ENCODE data around the gene LCTL. TPM values are rescaled to one million over a fixed set of nuclear protein-coding genes. Genes with fewer than 3 reads are reported as not detected.

Gene LCTL, protein sequence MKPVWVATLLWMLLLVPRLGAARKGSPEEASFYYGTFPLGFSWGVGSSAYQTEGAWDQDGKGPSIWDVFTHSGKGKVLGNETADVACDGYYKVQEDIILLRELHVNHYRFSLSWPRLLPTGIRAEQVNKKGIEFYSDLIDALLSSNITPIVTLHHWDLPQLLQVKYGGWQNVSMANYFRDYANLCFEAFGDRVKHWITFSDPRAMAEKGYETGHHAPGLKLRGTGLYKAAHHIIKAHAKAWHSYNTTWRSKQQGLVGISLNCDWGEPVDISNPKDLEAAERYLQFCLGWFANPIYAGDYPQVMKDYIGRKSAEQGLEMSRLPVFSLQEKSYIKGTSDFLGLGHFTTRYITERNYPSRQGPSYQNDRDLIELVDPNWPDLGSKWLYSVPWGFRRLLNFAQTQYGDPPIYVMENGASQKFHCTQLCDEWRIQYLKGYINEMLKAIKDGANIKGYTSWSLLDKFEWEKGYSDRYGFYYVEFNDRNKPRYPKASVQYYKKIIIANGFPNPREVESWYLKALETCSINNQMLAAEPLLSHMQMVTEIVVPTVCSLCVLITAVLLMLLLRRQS
- not detected for total RNA-seq

DNA sequence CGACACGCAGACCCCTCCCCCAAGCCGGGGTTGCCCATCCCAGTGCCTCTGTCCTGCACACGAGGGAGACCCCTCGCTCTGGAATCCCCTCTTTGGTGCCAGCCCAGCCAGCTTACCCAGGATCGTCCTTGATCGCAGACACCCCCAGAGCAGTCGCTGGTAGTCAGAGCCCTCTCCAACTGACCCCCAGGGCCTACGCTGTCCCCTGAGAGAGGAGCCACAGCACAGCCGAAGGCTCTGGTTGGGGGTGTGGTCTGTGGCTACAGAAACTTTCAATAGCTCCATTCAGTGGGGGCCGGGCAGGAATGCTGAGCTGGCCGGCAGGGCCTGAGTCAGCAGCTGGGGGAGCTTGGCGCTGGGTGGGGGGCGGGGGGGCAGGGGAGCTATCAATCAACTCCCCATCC lies at the start of gene LCTL:
Gene LCTL (minus strand): TSS at position 258 of the 404 bp plus-strand sequence. CDS start 633 bp downstream, outside the sequence.
- no peak for DNase-seq (ENCODE audit: low spot score in 2 of 2)
- intact Hi-C loops (cut with DNase I; ENCODE audit: low total_unique reads): no loop called here
- H3K4me1 ChIP-seq: no peaks in the 10 kb centered on the region
- H3K27me3 ChIP-seq: no peaks in the 10 kb centered on the region
- TF ChIP-seq, protein P1, sequence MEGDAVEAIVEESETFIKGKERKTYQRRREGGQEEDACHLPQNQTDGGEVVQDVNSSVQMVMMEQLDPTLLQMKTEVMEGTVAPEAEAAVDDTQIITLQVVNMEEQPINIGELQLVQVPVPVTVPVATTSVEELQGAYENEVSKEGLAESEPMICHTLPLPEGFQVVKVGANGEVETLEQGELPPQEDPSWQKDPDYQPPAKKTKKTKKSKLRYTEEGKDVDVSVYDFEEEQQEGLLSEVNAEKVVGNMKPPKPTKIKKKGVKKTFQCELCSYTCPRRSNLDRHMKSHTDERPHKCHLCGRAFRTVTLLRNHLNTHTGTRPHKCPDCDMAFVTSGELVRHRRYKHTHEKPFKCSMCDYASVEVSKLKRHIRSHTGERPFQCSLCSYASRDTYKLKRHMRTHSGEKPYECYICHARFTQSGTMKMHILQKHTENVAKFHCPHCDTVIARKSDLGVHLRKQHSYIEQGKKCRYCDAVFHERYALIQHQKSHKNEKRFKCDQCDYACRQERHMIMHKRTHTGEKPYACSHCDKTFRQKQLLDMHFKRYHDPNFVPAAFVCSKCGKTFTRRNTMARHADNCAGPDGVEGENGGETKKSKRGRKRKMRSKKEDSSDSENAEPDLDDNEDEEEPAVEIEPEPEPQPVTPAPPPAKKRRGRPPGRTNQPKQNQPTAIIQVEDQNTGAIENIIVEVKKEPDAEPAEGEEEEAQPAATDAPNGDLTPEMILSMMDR (IDR thresholded peaks at IDR 0.05): no peak
- TF ChIP-seq POLR2A (IDR thresholded peaks at IDR 0.05): no peak
- no peak for TF ChIP-seq POLR2AphosphoS5 (IDR thresholded peaks at IDR 0.05)
- H3K27ac ChIP-seq: no peak within 1 kb of the TSS
- no peaks in the 10 kb centered on the region for H3K9me3 ChIP-seq
- no peaks in the 10 kb centered on the region for H3K36me3 ChIP-seq
- no peak within 1 kb of the TSS for H3K4me3 ChIP-seq

GRCh38 chr15:66614951-66615760 lies 49.4 kb upstream of the LCTL start:
- intact Hi-C loops (cut with DNase I; ENCODE audit: low total_unique reads): no loop called here
- H3K4me1 ChIP-seq: no peaks in the 10 kb centered on the region

GRCh38 chr15:66614456-66614855 lies 48.7 kb upstream of the LCTL start:
- no peak overlapping the region for H3K4me3 ChIP-seq
- no peaks in the 10 kb centered on the region for H3K4me1 ChIP-seq
- H3K27ac ChIP-seq: no peak overlapping the region
- no peaks in the 10 kb centered on the region for H3K36me3 ChIP-seq
- TF ChIP-seq, protein P1 (IDR thresholded peaks at IDR 0.05): no peak
- TF ChIP-seq POLR2A (IDR thresholded peaks at IDR 0.05) (no peak), POLR2AphosphoS5 (IDR thresholded peaks at IDR 0.05) (no peak)
- DNase-seq (ENCODE audit: low spot score in 2 of 2): no peak
- H3K9me3 ChIP-seq: no peaks in the 10 kb centered on the region
- intact Hi-C loops (cut with DNase I; ENCODE audit: low total_unique reads): no loop called here
- H3K27me3 ChIP-seq: no peaks in the 10 kb centered on the region

More at GRCh38 chr15:66614951-66615760, 49.4 kb upstream of the LCTL start:
- H3K9me3 ChIP-seq: no peaks in the 10 kb centered on the region
- TF ChIP-seq, protein P1 (IDR thresholded peaks at IDR 0.05): no peak
- TF ChIP-seq POLR2A (IDR thresholded peaks at IDR 0.05): no peak
- TF ChIP-seq POLR2AphosphoS5 (IDR thresholded peaks at IDR 0.05): no peak
- H3K27me3 ChIP-seq: no peaks in the 10 kb centered on the region
- H3K27ac ChIP-seq: no peak overlapping the region
- H3K4me3 ChIP-seq: no peak overlapping the region
- DNase-seq (ENCODE audit: low spot score in 2 of 2): no peak
- H3K36me3 ChIP-seq: no peaks in the 10 kb centered on the region

DNA sequence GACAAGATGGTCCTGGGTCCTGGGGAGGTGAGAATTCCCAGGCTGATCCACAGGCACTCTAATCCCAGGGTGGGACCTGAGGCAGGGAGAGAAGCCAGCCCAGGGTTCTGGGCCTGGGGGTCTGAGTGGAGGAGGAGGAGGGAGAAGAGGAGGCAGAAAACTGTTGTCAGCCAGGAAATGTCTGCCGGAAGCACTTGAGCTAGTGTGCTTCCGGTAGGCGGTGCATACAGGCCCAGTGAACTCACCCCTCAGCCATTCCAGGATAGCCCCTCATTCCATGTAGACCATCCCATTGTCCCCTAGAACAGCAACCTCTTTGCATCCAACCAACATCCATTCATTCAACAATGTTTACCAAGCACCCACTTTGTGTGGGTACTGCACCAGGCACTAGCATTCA lies 47.9 kb upstream of the LCTL start:
- H3K4me1 ChIP-seq: no peaks in the 10 kb centered on the region
- H3K27me3 ChIP-seq: no peaks in the 10 kb centered on the region
- no peak overlapping the region for H3K4me3 ChIP-seq
- no peak overlapping the region for H3K27ac ChIP-seq
- no peak for DNase-seq (ENCODE audit: low spot score in 2 of 2)
- TF ChIP-seq, protein P1 (IDR thresholded peaks at IDR 0.05): no peak
- no peak for TF ChIP-seq POLR2AphosphoS5 (IDR thresholded peaks at IDR 0.05)
- no peak for TF ChIP-seq POLR2A (IDR thresholded peaks at IDR 0.05)
- H3K36me3 ChIP-seq: no peaks in the 10 kb centered on the region
- intact Hi-C loops (cut with DNase I; ENCODE audit: low total_unique reads): no loop called here
- H3K9me3 ChIP-seq: no peaks in the 10 kb centered on the region

All from breast epithelium (tissue), 4 donors.